ENCODE measurements around the gene ICAM1. TPM values are rescaled to one million over a fixed set of nuclear protein-coding genes. Genes with fewer than 3 reads are reported as not detected.

The ICAM1 gene
- total and polyA plus RNA-seq, 2 donors from 2014 or later = 16.3 to 50.3 TPM

DNA sequence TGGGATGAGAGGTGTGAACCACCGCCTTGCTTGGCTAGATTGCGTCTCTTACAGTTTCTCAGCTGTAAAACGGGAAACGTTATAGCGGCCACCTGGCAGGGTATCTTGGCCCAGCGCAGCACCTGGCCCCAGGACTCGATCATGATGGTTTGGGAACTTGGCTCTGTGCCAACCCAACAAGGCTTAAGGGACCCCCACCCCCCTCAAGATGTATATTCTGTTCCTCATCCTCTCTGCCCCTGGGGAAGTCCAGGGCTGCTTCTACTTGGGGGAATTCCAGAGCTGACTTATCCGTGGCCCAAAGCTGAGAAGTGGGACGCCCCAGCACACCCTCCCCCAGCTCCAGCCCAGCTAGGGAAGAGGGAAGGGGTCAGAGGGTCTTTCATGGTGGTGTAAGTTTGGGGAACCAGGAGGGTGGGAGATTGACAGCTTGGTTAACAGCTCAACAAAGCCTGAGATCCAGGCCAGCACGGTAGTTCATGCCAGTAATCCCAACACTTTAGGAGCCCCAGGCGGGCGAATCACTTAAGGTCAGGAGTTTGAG lies 695 bp downstream of the ICAM1 start:
- H3K4me1 ChIP-seq (ENCODE audit: control insufficient read depth in 2 of 3, insufficient read depth in 2 of 3, low read depth in 1 of 3, low read length in 3 of 3) = peaks cover 0 to 9% (median 0%) of the 10 kb centered on the region in 3 donors
- H3K9me3 ChIP-seq (ENCODE audit: control insufficient read depth in 2 of 3, insufficient read depth in 1 of 3, low read length in 3 of 3) = no peaks in the 10 kb centered on the region
- DNase-seq (peak in 2 of 5 donors; percentile 54 to 70), FAIRE-seq (no peak)
- peak overlapping the region; percentile 87 to 90 for H3K27ac ChIP-seq (ENCODE audit: low read depth in 2 of 2, low read length in 2 of 2)
- H3K9ac ChIP-seq (ENCODE audit: low read length in 3 of 3) = no peak overlapping the region
- peak overlapping the region; percentile 16 to 61 (median 61) for H3K4me3 ChIP-seq (ENCODE audit: low read length in 3 of 3)
- TF ChIP-seq, protein P1, sequence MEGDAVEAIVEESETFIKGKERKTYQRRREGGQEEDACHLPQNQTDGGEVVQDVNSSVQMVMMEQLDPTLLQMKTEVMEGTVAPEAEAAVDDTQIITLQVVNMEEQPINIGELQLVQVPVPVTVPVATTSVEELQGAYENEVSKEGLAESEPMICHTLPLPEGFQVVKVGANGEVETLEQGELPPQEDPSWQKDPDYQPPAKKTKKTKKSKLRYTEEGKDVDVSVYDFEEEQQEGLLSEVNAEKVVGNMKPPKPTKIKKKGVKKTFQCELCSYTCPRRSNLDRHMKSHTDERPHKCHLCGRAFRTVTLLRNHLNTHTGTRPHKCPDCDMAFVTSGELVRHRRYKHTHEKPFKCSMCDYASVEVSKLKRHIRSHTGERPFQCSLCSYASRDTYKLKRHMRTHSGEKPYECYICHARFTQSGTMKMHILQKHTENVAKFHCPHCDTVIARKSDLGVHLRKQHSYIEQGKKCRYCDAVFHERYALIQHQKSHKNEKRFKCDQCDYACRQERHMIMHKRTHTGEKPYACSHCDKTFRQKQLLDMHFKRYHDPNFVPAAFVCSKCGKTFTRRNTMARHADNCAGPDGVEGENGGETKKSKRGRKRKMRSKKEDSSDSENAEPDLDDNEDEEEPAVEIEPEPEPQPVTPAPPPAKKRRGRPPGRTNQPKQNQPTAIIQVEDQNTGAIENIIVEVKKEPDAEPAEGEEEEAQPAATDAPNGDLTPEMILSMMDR (IDR thresholded peaks at IDR 0.05; ENCODE audit: borderline replicate concordance, extremely low read depth, insufficient read depth) = no peak
- intact Hi-C loops (cut with DNase I) = no loop called here
- H3K36me3 ChIP-seq (ENCODE audit: control insufficient read depth in 2 of 3, insufficient read depth in 3 of 3, low read length in 3 of 3) = peaks cover 0 to 5% (median 0%) of the 10 kb centered on the region in 3 donors
- H3K27me3 ChIP-seq (ENCODE audit: control insufficient read depth, insufficient read depth, low read length) = peaks cover 9% of the 10 kb centered on the region

DNA sequence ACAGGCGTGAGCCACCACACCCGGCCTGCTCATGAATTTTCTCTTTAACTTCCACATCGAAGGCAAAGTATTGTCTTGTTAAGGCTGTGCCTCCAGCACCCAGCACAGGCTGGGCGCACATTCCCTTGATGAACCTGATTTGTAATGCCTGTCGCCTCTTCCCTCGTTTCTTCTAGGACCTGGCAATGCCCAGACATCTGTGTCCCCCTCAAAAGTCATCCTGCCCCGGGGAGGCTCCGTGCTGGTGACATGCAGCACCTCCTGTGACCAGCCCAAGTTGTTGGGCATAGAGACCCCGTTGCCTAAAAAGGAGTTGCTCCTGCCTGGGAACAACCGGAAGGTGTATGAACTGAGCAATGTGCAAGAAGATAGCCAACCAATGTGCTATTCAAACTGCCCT lies 3.7 kb downstream of the ICAM1 start:
- H3K9ac ChIP-seq (ENCODE audit: low read length in 3 of 3) = no peak overlapping the region
- H3K27me3 ChIP-seq (ENCODE audit: control insufficient read depth, insufficient read depth, low read length) = peaks cover 9% of the 10 kb centered on the region
- no peaks in the 10 kb centered on the region for H3K9me3 ChIP-seq (ENCODE audit: control insufficient read depth in 2 of 3, insufficient read depth in 1 of 3, low read length in 3 of 3)
- no peak for DNase-seq
- H3K36me3 ChIP-seq (ENCODE audit: control insufficient read depth in 2 of 3, insufficient read depth in 3 of 3, low read length in 3 of 3) = peaks cover 0 to 5% (median 0%) of the 10 kb centered on the region in 3 donors
- intact Hi-C loops (cut with DNase I) = no loop called here
- H3K4me1 ChIP-seq (ENCODE audit: control insufficient read depth in 2 of 3, insufficient read depth in 2 of 3, low read depth in 1 of 3, low read length in 3 of 3) = peaks cover 0 to 9% (median 0%) of the 10 kb centered on the region in 3 donors
- H3K27ac ChIP-seq (ENCODE audit: low read depth in 2 of 2, low read length in 2 of 2) = no peak overlapping the region
- H3K4me3 ChIP-seq (ENCODE audit: low read length in 3 of 3) = no peak overlapping the region
- TF ChIP-seq, protein P1 (IDR thresholded peaks at IDR 0.05; ENCODE audit: borderline replicate concordance, extremely low read depth, insufficient read depth) = no peak
- FAIRE-seq = no peak

DNA sequence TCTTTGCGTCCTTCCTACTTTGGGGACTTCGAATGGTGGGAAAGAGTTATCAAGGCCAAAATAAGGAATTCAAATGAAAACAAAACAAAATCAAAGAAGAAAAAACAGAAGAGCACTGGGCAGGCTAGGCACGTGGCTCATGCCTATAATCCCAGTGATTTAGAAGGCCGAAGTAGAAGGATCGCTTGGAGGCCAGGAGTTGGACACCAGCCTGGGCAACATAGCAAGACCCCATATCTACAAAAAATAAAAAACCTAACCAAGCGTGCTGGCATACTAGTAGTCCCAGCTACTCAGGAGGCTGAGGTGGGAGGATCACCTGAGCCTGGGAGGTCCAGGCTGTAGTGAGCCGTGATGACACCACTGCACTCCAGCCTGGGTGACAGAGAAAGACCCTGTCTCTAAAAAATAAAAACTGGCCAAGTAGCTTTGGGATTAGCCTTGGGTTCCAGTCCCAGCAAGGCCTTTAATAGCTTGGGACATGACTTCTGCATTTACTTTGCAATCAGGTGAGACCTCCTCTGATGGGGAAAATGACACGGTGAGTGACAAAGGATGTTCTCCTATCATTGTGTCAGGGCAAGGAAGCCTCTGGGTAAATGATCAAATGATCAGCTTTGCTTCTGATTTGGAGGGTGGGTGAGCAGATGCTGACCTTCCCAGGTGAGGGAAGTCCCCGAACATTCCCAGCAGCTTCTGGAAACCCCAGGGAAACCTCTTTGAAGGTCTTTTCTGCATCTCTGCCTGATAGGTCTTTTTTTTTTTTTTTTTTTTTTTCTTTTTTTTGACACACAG lies 7.1 kb downstream of the ICAM1 start:
- Histone ChIP-seq H3K27ac (ENCODE audit: low read depth in 2 of 2, low read length in 2 of 2) (no peak overlapping the region), H3K4me3 (ENCODE audit: low read length in 3 of 3) (no peak overlapping the region), H3K4me1 (ENCODE audit: control insufficient read depth in 2 of 3, insufficient read depth in 2 of 3, low read depth in 1 of 3, low read length in 3 of 3) (no peaks in the 10 kb centered on the region), H3K9me3 (ENCODE audit: control insufficient read depth in 2 of 3, insufficient read depth in 1 of 3, low read length in 3 of 3) (no peaks in the 10 kb centered on the region), H3K27me3 (ENCODE audit: control insufficient read depth, insufficient read depth, low read length) (no peaks in the 10 kb centered on the region), H3K36me3 (ENCODE audit: control insufficient read depth in 2 of 3, insufficient read depth in 3 of 3, low read length in 3 of 3) (peaks cover 0 to 5% (median 0%) of the 10 kb centered on the region in 3 donors), H3K9ac (ENCODE audit: low read length in 3 of 3) (no peak overlapping the region)
- intact Hi-C loops (cut with DNase I) = no loop called here
- TF ChIP-seq, protein P1 (IDR thresholded peaks at IDR 0.05; ENCODE audit: borderline replicate concordance, extremely low read depth, insufficient read depth) = no peak
- FAIRE-seq (no peak), DNase-seq (no peak)
